DOHH2 (cell line): Measurements from ENCODE around the gene PRDM10.
"Not testable (repeated sequence)": the region's sequence is repeated elsewhere in the genome, so short reads cannot be mapped to it uniquely, and the experiment has no call there.

Source experiments
- H3F3A ChIP-seq: fragments of 200-600 bp; sonication (generic), shearing (Covaris generic); 2 replicates; pipeline ENCODE4 v1.6.0; 2016; ENCODE audit warnings: antibody characterized with exemption, mild to moderate bottlenecking; ENCODE audit not compliant: control insufficient read depth, insufficient read depth
- H3K27ac ChIP-seq: fragments of 200-600 bp; sonication (generic); 2 replicates; pipeline ENCODE4 v1.5.1; 2014; ENCODE audit warnings: low read depth, mild to moderate bottlenecking, low read length, moderate library complexity
- H3K27me3 ChIP-seq: fragments of 200-600 bp; sonication (generic); 2 replicates; pipeline ENCODE4 v1.6.1; 2014; ENCODE audit warnings: mild to moderate bottlenecking, low read length, mixed read lengths; ENCODE audit not compliant: control insufficient read depth
- H3K36me3 ChIP-seq: fragments of 200-600 bp; sonication (generic); 2 replicates; pipeline ENCODE4 v1.6.1; 2014; ENCODE audit warnings: mild to moderate bottlenecking, low read length, moderate library complexity, mixed read lengths; ENCODE audit not compliant: control insufficient read depth
- H3K4me1 ChIP-seq: fragments of 200-600 bp; sonication (generic); 2 replicates; pipeline ENCODE4 v1.6.1; 2014; ENCODE audit warnings: mild to moderate bottlenecking, low read length, mixed read lengths; ENCODE audit not compliant: control insufficient read depth
- H3K4me2 ChIP-seq: fragments of 200-600 bp; sonication (generic); 2 replicates; pipeline ENCODE4 v1.6.0; 2014; ENCODE audit warnings: mild to moderate bottlenecking, low read length, moderate library complexity
- H3K4me3 ChIP-seq: fragments of 200-600 bp; sonication (generic); 2 replicates; pipeline ENCODE4 v1.5.1; 2014; ENCODE audit warnings: mild to moderate bottlenecking, low read length, mixed read lengths
- H3K79me2 ChIP-seq: fragments of 200-600 bp; sonication (generic); 2 replicates; pipeline ENCODE4 v1.6.1; 2014; ENCODE audit warnings: mild to moderate bottlenecking, low read length, mixed read lengths; ENCODE audit not compliant: control insufficient read depth
- H3K9me2 ChIP-seq: fragments of 200-600 bp; sonication (generic); replicated peaks from 2 replicates; pipeline ENCODE4 v1.6.1; 2014; ENCODE audit warnings: mild to moderate bottlenecking, low read length, mixed read lengths; ENCODE audit not compliant: control insufficient read depth
- H3K9me3 ChIP-seq: fragments of 200-600 bp; sonication (generic); 2 replicates; pipeline ENCODE4 v1.6.1; 2014; ENCODE audit warnings: antibody characterized with exemption, low read length, mixed read lengths; ENCODE audit not compliant: control insufficient read depth, insufficient read depth
- H4K20me1 ChIP-seq: fragments of 200-600 bp; sonication (generic); 2 replicates; pipeline ENCODE4 v1.6.0; 2014; ENCODE audit warnings: low read depth, mild to moderate bottlenecking, antibody characterized with exemption, low read length, moderate library complexity; ENCODE audit not compliant: control insufficient read depth, insufficient read depth
- CTCF ChIP-seq: fragments of 200-600 bp; sonication (generic); IDR thresholded peaks from one replicate; pipeline ENCODE4 v1.5.1; 2014; ENCODE audit warnings: antibody characterized with exemption, mild to moderate bottlenecking, low read depth, low read length; ENCODE audit not compliant: poor library complexity, severe bottlenecking
- EZH2phosphoT487 ChIP-seq: fragments of 200-600 bp; sonication (generic); IDR thresholded peaks from 2 replicates; pipeline ENCODE4 v1.6.1; 2017; ENCODE audit warnings: borderline replicate concordance, mild to moderate bottlenecking, antibody characterized with exemption, low read length, moderate library complexity, mixed read lengths

The PRDM10 gene

GRCh38 chr11:129871914-129872313 is 130.7 kb downstream of the PRDM10 start:
- Histone ChIP-seq H3K9me3 (no peaks in the 10 kb centered on the region), H3K27ac (no peak overlapping the region), H4K20me1 (no peaks in the 10 kb centered on the region), H3K4me1 (no peaks in the 10 kb centered on the region), H3K79me2 (no peaks in the 10 kb centered on the region), H3F3A (no peaks in the 10 kb centered on the region), H3K4me3 (no peak overlapping the region), H3K27me3 (no peaks in the 10 kb centered on the region), H3K36me3 (peaks cover 97% of the 10 kb centered on the region), H3K4me2 (no peak overlapping the region), H3K9me2 (no peaks in the 10 kb centered on the region)
- TF ChIP-seq CTCF = no peak
- no peak for TF ChIP-seq EZH2phosphoT487

GRCh38 chr11:129868626-129869025 is 134.0 kb downstream of the PRDM10 start:
- not testable (repeated sequence) for H3K4me2 ChIP-seq, H3K79me2 ChIP-seq, H3K9me2 ChIP-seq, H3K4me3 ChIP-seq, H3K4me1 ChIP-seq, H3F3A ChIP-seq, H3K27ac ChIP-seq, H3K27me3 ChIP-seq, H3K9me3 ChIP-seq, H4K20me1 ChIP-seq
- peaks cover 98% of the 10 kb centered on the region for H3K36me3 ChIP-seq

DNA sequence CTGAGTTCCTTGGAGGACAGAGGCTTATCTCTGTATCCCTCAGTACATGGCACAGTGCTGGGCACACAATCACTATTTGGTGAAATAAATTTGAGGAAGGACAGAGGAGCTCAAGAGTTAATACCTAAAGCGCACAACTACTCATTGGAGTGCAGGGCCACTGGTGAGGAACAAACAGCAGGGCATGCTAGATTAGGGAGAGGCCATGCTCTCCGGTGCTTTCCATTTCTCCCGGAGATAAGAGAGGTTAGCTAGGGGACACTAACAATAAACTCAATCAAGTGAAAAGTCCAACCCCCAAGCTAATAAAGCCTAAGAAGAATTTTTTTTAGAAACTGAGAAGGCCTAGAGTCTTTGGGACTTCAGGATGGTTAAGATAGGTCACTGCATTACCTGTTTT is 136.3 kb downstream of the PRDM10 start:
- H3K4me3 ChIP-seq = no peak overlapping the region
- no peak overlapping the region for H3K4me2 ChIP-seq
- H3K9me2 ChIP-seq = no peaks in the 10 kb centered on the region
- no peaks in the 10 kb centered on the region for H3K27me3 ChIP-seq
- no peaks in the 10 kb centered on the region for H3K79me2 ChIP-seq
- H3F3A ChIP-seq = no peaks in the 10 kb centered on the region
- peaks cover 85% of the 10 kb centered on the region for H3K36me3 ChIP-seq
- H3K9me3 ChIP-seq = no peaks in the 10 kb centered on the region
- no peak for TF ChIP-seq EZH2phosphoT487
- no peak for TF ChIP-seq CTCF
- H3K4me1 ChIP-seq = no peaks in the 10 kb centered on the region
- H3K27ac ChIP-seq = no peak overlapping the region
- H4K20me1 ChIP-seq = no peaks in the 10 kb centered on the region

DNA sequence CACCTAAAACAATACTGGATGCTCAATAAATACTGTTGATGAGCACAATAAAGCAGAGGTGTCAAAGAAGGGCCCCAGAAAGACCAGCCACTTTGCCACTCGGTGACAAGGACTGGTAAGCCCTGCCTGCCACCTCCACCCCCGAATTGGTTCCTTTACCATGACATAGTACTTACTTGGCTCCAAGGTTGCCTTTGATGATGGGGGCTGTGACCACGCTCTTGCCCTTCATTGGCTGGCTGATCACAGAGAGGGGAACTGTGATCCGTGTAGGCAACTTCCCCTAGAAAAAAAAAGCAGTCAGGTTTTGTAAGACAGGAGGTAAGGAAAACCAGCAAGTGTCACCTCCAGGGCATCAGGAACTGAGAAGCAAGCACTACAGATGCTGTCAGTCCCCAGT is 136.9 kb downstream of the PRDM10 start:
- Histone ChIP-seq H3K4me3 (no peak overlapping the region), H4K20me1 (no peaks in the 10 kb centered on the region), H3K4me1 (no peaks in the 10 kb centered on the region), H3K9me2 (no peaks in the 10 kb centered on the region), H3F3A (no peaks in the 10 kb centered on the region), H3K79me2 (no peaks in the 10 kb centered on the region), H3K4me2 (no peak overlapping the region), H3K9me3 (no peaks in the 10 kb centered on the region), H3K36me3 (peaks cover 81% of the 10 kb centered on the region), H3K27me3 (no peaks in the 10 kb centered on the region), H3K27ac (no peak overlapping the region)
- TF ChIP-seq EZH2phosphoT487 (no peak), CTCF (no peak)
